Stomach (tissue), 9 donors: Measurements from ENCODE around the gene PHACTR3. TPM values are rescaled to one million over a fixed set of nuclear protein-coding genes. Genes with fewer than 3 reads are reported as not detected.
A peak's percentile ranks its signal among the peaks of the same experiment; 100 is the strongest.

Experiments used
- DNase-seq, 2 donors: peaks; one replicate each; pipeline versions ENCODE4 v3.0.0 to v3.0.0-alpha.2; 2013 to 2019
- H3K27ac ChIP-seq, 5 donors: fragments of 200-600 bp in 4 of 5; sonication (generic) in 4 of 5; one replicate each; pipeline ENCODE4 v1.5.1; 2013 to 2019; ENCODE audit warnings: mild to moderate bottlenecking in 1 of 5, moderate library complexity in 1 of 5
- H3K27me3 ChIP-seq, 3 donors: fragments of 200-600 bp; sonication (generic); one replicate each; pipeline ENCODE4 v1.5.1; 2017 to 2019; ENCODE audit warnings: mixed run types in 1 of 3
- H3K36me3 ChIP-seq, 4 donors: fragments of 200-600 bp; sonication (generic); 1 replicate in 3 of 4; 2 replicates in 1 of 4; pipeline ENCODE4 v1.5.1; 2016 to 2019
- H3K4me1 ChIP-seq, 4 donors: fragments of 200-600 bp; sonication (generic); one replicate each; pipeline ENCODE4 v1.5.1; 2016 to 2019
- H3K4me3 ChIP-seq, 4 donors: fragments of 200-600 bp; sonication (generic) in 3 of 4; one replicate each; pipeline ENCODE4 v1.5.1; 2016 to 2019; ENCODE audit warnings: mild to moderate bottlenecking in 1 of 4
- H3K9me3 ChIP-seq, 4 donors: fragments of 200-600 bp; sonication (generic); one replicate each; pipeline ENCODE4 v1.5.1; 2016 to 2019
- EP300 ChIP-seq: sonication (generic); formaldehyde crosslinking; IDR thresholded peaks from one replicate; pipeline ENCODE4 v1.6.1; 2017; ENCODE audit warnings: antibody characterized with exemption
- POLR2A ChIP-seq, 4 donors: fragments of 450-650 bp; IDR thresholded peaks; one replicate each; pipeline ENCODE4 v1.6.1; 2016; ENCODE audit warnings: antibody characterized with exemption in 4 of 4, control low read depth in 2 of 4, mild to moderate bottlenecking in 1 of 4, moderate library complexity in 1 of 4
- POLR2AphosphoS5 ChIP-seq, 3 donors: sonication (generic); formaldehyde crosslinking; IDR thresholded peaks; one replicate each; pipeline ENCODE4 v1.6.1; 2016; ENCODE audit warnings: antibody characterized with exemption in 3 of 3
- WGBS, 5 donors: extraction: QIAGEN DNeasy Blood & Tissue Kit in 3 of 5; methylation state at CpG; one replicate each; pipeline versions ENCODE4 v1.1.5 to v1.1.7; 2013 to 2018; 5-methylcytosine and 5-hydroxymethylcytosine counted together
- intact Hi-C: fragments of 100-400 bp; cut with DNase I; formaldehyde crosslinking; loops from one replicate; pipeline ENCODE4 v1.15.1; 2023; ENCODE audit warnings: low total_unique reads
- polyA plus RNA-seq, 3 donors: library from polyadenylated mRNA; stranded (reverse); fragments of 200-250 nt; gene quantifications; one replicate each; pipeline ENCODE4 v1.2.3, GENCODE V29; 2013
- total RNA-seq, 5 donors: library from RNA; depleted of rRNA; stranded (reverse); fragments of >200 nt; gene quantifications; one replicate each; pipeline versions ENCODE4 v1.1.0 to v1.2.3, GENCODE V29; 2014 to 2016
- TF ChIP-seq, protein P1 (sequence below), 7 experiments: fragments of 450-650 bp in 4 of 7; fragments of 200-600 bp in 3 of 7; sonication (generic) in 3 of 7; IDR thresholded peaks; one replicate each; pipeline ENCODE4 v1.5.1; 2016 to 2019; ENCODE audit warnings: antibody characterized with exemption in 7 of 7, control low read depth in 2 of 7, mild to moderate bottlenecking in 1 of 7
- donor health status: healthy with polysubstance abuse.
- donor health status: Bipolar disorder and iron deficiency.
- donor health status: healthy.

Gene PHACTR3
- total and polyA plus RNA-seq, 8 donors: 0.55 to 3.7 (median 3.2) TPM; not detected in 3

DNA sequence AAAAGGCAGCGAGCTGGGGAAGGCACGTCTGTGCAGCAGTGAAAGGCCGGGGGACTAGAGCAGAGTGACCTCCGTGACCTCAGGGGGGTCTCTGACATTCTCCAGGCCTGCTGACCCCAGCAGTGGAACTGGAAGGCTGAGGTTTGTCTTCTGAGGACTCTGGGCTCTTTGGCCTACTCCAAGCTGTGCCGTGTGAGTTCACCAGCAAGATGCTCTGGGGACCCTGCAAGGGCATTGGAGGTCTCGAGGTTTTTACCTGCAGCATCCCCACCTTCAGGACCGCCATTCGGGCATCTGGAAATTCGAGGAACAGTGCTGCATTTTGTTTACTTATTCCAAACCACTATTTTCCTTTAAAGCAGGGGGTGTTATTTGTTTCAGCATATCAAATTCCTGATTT is 140.9 kb downstream of the PHACTR3 start:
- intact Hi-C loops: no loop called here
- H3K27ac ChIP-seq: no peak overlapping the region

DNA sequence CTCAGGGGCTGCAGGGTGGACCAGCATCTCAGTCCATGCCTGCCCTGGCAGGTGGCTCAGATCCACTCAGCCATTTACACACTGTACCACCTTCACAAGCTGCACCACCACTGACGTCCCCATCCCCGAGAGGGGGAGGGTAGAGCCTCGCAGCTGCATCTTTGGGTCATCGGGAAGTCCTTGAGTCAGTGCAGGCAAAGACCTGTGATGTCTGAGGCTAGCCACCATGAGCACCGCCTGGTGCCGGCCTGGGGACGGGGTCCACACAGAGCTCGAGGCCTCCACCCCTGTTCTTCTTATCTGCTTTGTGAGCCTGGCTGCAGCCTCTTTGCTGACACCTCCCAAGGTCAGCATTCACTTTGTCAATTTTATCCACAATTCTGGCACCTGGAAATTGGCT is 141.4 kb downstream of the PHACTR3 start:
- H3K4me3 ChIP-seq: no peak overlapping the region
- peaks cover 0 to 23% (median 5%) of the 10 kb centered on the region in 4 donors for H3K4me1 ChIP-seq
- no peak for DNase-seq
- peaks cover 0 to 34% (median under 1%) of the 10 kb centered on the region in 3 donors for H3K27me3 ChIP-seq
- WGBS, 5 donors: 65 to 84% (median 70%) methylated on average over 6 to 8 of the region's 8 CpGs
- intact Hi-C loops: no loop called here
- TF ChIP-seq POLR2AphosphoS5 (IDR thresholded peaks at IDR 0.05) (no peak), POLR2A (IDR thresholded peaks at IDR 0.05) (no peak), EP300 (no peak)
- TF ChIP-seq, protein P1, sequence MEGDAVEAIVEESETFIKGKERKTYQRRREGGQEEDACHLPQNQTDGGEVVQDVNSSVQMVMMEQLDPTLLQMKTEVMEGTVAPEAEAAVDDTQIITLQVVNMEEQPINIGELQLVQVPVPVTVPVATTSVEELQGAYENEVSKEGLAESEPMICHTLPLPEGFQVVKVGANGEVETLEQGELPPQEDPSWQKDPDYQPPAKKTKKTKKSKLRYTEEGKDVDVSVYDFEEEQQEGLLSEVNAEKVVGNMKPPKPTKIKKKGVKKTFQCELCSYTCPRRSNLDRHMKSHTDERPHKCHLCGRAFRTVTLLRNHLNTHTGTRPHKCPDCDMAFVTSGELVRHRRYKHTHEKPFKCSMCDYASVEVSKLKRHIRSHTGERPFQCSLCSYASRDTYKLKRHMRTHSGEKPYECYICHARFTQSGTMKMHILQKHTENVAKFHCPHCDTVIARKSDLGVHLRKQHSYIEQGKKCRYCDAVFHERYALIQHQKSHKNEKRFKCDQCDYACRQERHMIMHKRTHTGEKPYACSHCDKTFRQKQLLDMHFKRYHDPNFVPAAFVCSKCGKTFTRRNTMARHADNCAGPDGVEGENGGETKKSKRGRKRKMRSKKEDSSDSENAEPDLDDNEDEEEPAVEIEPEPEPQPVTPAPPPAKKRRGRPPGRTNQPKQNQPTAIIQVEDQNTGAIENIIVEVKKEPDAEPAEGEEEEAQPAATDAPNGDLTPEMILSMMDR (IDR thresholded peaks at IDR 0.05): no peak
- H3K27ac ChIP-seq: no peak overlapping the region
- no peaks in the 10 kb centered on the region for H3K9me3 ChIP-seq
- no peaks in the 10 kb centered on the region for H3K36me3 ChIP-seq

More for the DNA sequence above, 140.9 kb downstream of the PHACTR3 start:
- no peak for DNase-seq
- no peaks in the 10 kb centered on the region for H3K9me3 ChIP-seq
- WGBS, 5 donors: 77 to 87% (median 80%) methylated on average over 9 of the region's 9 CpGs
- H3K27me3 ChIP-seq: peaks cover 0 to 34% (median 4%) of the 10 kb centered on the region in 3 donors
- H3K4me3 ChIP-seq: no peak overlapping the region
- H3K4me1 ChIP-seq: peaks cover 0 to 22% (median 5%) of the 10 kb centered on the region in 4 donors
- H3K36me3 ChIP-seq: no peaks in the 10 kb centered on the region
- TF ChIP-seq EP300 (no peak), POLR2A (IDR thresholded peaks at IDR 0.05) (no peak), POLR2AphosphoS5 (IDR thresholded peaks at IDR 0.05) (no peak)
- TF ChIP-seq, protein P1 (IDR thresholded peaks at IDR 0.05): no peak

DNA sequence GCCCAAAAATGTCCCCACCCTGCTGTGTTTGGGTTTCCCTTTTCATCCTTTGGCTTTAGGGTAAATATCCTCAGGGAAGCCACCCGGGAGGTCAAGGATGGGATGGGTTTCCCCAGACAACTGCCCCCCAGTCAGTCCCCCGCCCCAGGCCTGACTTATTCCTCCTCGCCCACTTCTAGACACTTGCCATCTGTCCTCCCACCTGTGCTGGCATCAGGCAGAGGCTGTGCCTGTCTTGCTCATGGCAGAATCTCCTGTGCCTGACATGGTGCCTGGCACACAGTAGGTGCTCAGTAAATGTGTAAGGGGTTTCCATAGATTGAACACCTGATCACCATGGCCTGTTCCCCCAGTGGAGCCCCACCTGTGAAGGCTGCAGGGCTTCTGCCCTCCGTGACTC is 141.8 kb downstream of the PHACTR3 start:
- Histone ChIP-seq H3K27me3 (peaks cover 0 to 34% (median 0%) of the 10 kb centered on the region in 3 donors), H3K27ac (no peak overlapping the region), H3K4me3 (no peak overlapping the region), H3K4me1 (peaks cover 0 to 27% (median 7%) of the 10 kb centered on the region in 4 donors), H3K36me3 (no peaks in the 10 kb centered on the region), H3K9me3 (no peaks in the 10 kb centered on the region)
- 81 to 93% (median 85%) methylated on average over 3 to 4 of the region's 4 CpGs for WGBS, 5 donors
- DNase-seq: no peak
- intact Hi-C loops: no loop called here
- TF ChIP-seq POLR2AphosphoS5 (IDR thresholded peaks at IDR 0.05): no peak
- TF ChIP-seq POLR2A (IDR thresholded peaks at IDR 0.05): no peak
- TF ChIP-seq EP300: no peak
- TF ChIP-seq, protein P1 (IDR thresholded peaks at IDR 0.05): no peak

DNA sequence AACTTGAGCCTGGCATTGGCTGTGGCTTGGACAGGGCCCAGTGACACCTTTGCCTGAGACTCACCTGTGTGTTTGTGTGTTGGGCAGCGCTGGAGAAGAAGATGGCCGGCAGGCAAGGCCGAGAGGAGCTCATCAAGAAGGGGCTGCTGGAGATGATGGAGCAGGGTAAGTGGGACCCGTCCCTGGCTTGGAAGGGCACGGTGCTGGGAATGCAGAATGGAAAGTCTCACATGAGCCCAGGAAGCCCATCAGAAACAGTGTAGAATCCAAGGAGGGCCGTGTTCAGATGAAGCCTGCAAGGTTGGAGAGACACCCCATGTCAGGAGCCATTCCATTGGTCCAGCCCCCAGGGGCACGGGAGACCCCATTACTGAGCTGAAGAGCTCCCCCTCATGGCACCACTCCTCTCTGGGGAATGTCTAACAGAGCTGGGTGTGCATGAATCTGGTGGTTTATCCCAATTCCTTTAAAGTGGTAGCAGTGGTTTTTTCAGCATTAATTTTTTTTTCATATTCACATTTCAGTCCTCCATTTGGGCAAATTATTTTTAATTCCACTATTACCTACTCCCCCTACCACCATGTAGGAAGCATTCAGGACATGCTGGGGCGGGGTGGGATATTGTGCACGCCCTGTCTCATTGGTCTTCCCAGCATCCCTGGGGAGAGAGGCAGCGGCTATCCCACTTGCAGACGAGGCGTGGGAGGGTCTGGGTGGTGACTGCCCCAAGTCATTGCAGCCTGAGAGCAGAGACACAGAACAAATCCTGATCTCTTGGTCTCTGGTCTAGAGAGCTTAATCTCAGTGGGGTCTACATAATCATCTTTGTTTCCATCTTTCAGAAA is 143.6 kb downstream of the PHACTR3 start:
- 71 to 81% (median 73%) methylated on average over 12 of the region's 12 CpGs for WGBS, 5 donors
- Histone ChIP-seq H3K27me3 (peaks cover 0 to 37% (median 0%) of the 10 kb centered on the region in 3 donors), H3K27ac (peak overlapping the region in 1 of 5 donors; percentile 80), H3K4me3 (no peak overlapping the region), H3K4me1 (peaks cover 0 to 39% (median 15%) of the 10 kb centered on the region in 4 donors), H3K36me3 (no peaks in the 10 kb centered on the region), H3K9me3 (no peaks in the 10 kb centered on the region)
- intact Hi-C loops: no loop called here
- TF ChIP-seq, protein P1 (IDR thresholded peaks at IDR 0.05): no peak
- no peak for TF ChIP-seq POLR2AphosphoS5 (IDR thresholded peaks at IDR 0.05)
- DNase-seq: no peak
